Measurements from ENCODE around the gene METTL4.

Gene METTL4

GRCh38 chr18:2571200-2572170 is at the start of gene METTL4, which contains the start of gene NDC80:
Gene METTL4 (minus strand): TSS chr18:2571505. CDS start chr18:2567216, 4,289 bp downstream.
Gene NDC80 (plus strand): TSS chr18:2571557. CDS start chr18:2572986, 1,429 bp downstream.
- DNase-seq (ENCODE audit: low spot score) = peak; percentile 82

GRCh38 chr18:2618009-2618408 is 46.7 kb upstream of the METTL4 start:
- DNase-seq (ENCODE audit: low spot score) = no peak

- no peak for DNase-seq (ENCODE audit: low spot score)
These were observed 46.2 kb upstream of the METTL4 start for GRCh38 chr18:2617401-2617998.

- no peak for DNase-seq (ENCODE audit: low spot score)
These were observed 41.7 kb upstream of the METTL4 start for GRCh38 chr18:2612996-2613395.

- no peak for DNase-seq (ENCODE audit: low spot score)
These were observed 39.2 kb upstream of the METTL4 start for GRCh38 chr18:2610549-2610948.

- no peak for DNase-seq (ENCODE audit: low spot score)
These were observed 38.3 kb upstream of the METTL4 start for GRCh38 chr18:2609604-2610003.

- DNase-seq (ENCODE audit: low spot score) = peak; percentile 26
These were observed 35.0 kb upstream of the METTL4 start for GRCh38 chr18:2606335-2606734.

GRCh38 chr18:2602844-2603243 is 31.5 kb upstream of the METTL4 start:
- DNase-seq (ENCODE audit: low spot score) = no peak

- no peak for DNase-seq (ENCODE audit: low spot score)
These were observed 26.3 kb upstream of the METTL4 start for GRCh38 chr18:2597639-2598038.

- DNase-seq (ENCODE audit: low spot score) = no peak
These were observed 19.0 kb upstream of the METTL4 start for GRCh38 chr18:2590303-2590702.

- peak; percentile 45 for DNase-seq (ENCODE audit: low spot score)
These were observed 18.2 kb upstream of the METTL4 start for GRCh38 chr18:2589345-2590068.

GRCh38 chr18:2588666-2589344 is 17.5 kb upstream of the METTL4 start:
- no peak for DNase-seq (ENCODE audit: low spot score)

GRCh38 chr18:2587788-2588187 is 16.5 kb upstream of the METTL4 start:
- no peak for DNase-seq (ENCODE audit: low spot score)

GRCh38 chr18:2573408-2573807 is 2.1 kb upstream of the METTL4 start:
- no peak for DNase-seq (ENCODE audit: low spot score)

GRCh38 chr18:2572892-2573291 is 1.6 kb upstream of the METTL4 start:
- DNase-seq (ENCODE audit: low spot score) = no peak

- DNase-seq (ENCODE audit: low spot score) = no peak
These were observed 865 bp upstream of the METTL4 start for GRCh38 chr18:2572171-2572569.

GRCh38 chr18:2570772-2571199 is 519 bp downstream of the METTL4 start:
- DNase-seq (ENCODE audit: low spot score) = peak; percentile 66

- DNase-seq (ENCODE audit: low spot score) = no peak
These were observed 1.7 kb downstream of the METTL4 start for GRCh38 chr18:2569338-2570207.

- no peak for DNase-seq (ENCODE audit: low spot score)
These were observed 2.7 kb downstream of the METTL4 start for GRCh38 chr18:2568605-2569004.

GRCh38 chr18:2568129-2568528 is 3.2 kb downstream of the METTL4 start:
- no peak for DNase-seq (ENCODE audit: low spot score)

- DNase-seq (ENCODE audit: low spot score) = no peak
These were observed 6.9 kb downstream of the METTL4 start for GRCh38 chr18:2564373-2564772.

Data from CD4-positive, alpha-beta T cell treated with Interleukin-2 at 100 ng/mL for 4 hours (primary cell).